Esophagus muscularis mucosa (tissue), 3 donors: Measurements from ENCODE around the gene CCDC169.
A peak's percentile ranks its signal among the peaks of the same experiment; 100 is the strongest.

Source experiments
- CTCF ChIP-seq, 3 experiments: fragments of 200-600 bp in 2 of 3; fragments of 450-650 bp in 1 of 3; sonication (generic) in 2 of 3; IDR thresholded peaks; one replicate each; pipeline ENCODE4 v1.5.1; 2017 to 2019; ENCODE audit warnings: antibody characterized with exemption in 3 of 3, mild to moderate bottlenecking in 2 of 3, moderate library complexity in 1 of 3
- POLR2A ChIP-seq: fragments of 450-650 bp; IDR thresholded peaks from one replicate; pipeline ENCODE4 v1.6.1; 2017; ENCODE audit warnings: antibody characterized with exemption, moderate library complexity, mild to moderate bottlenecking, low read depth
- POLR2AphosphoS5 ChIP-seq, 2 donors: sonication (generic); formaldehyde crosslinking; IDR thresholded peaks; one replicate each; pipeline ENCODE4 v1.6.1; 2017; ENCODE audit warnings: antibody characterized with exemption in 2 of 2

GRCh38 chr13:36345438-36346221, 48.0 kb upstream of the CCDC169 start:
- peak; percentile 81 to 89 for TF ChIP-seq POLR2AphosphoS5 (IDR thresholded peaks at IDR 0.05)
- peak; percentile 38 for TF ChIP-seq POLR2A
- no peak for TF ChIP-seq CTCF (IDR thresholded peaks at IDR 0.05)
